Stimulated activated effector memory CD8-positive, alpha-beta T cell treated with anti-CD3 and anti-CD28 coated beads, Interleukin-12 subunit alpha, Interleukin-12 subunit beta, amount 100 ng/mL, for 72 hours (primary cell): ENCODE results near the gene FBXO39.
"Not testable (repeated sequence)": the region's sequence is repeated elsewhere in the genome, so short reads cannot be mapped to it uniquely, and the experiment has no call there.

Source experiments
- ATAC-seq: fragments of 150-1000 bp; cut with Tn5 transposase; 2 replicates; pipeline ENCODE4 v1.10.0; 2021
- DNase-seq, 2 donors: peaks; one replicate each; pipeline ENCODE4 v3.0.0; 2021 to 2022; ENCODE audit warnings: low spot score in 2 of 2
- H3K27ac Mint-ChIP-seq: one replicate; pipeline ENCODE4 v1.8.0; 2022; ENCODE audit warnings: mild to moderate bottlenecking, mixed read lengths
- H3K36me3 Mint-ChIP-seq: one replicate; pipeline ENCODE4 v1.8.0; 2022; ENCODE audit warnings: mild to moderate bottlenecking, mixed read lengths
- H3K4me1 Mint-ChIP-seq: one replicate; pipeline ENCODE4 v1.8.0; 2022; ENCODE audit warnings: mixed read lengths
- H3K4me3 Mint-ChIP-seq: one replicate; pipeline ENCODE4 v1.8.0; 2022; ENCODE audit warnings: mild to moderate bottlenecking, mixed read lengths
- H3K9me3 Mint-ChIP-seq: one replicate; pipeline ENCODE4 v1.8.0; 2022; ENCODE audit warnings: mixed read lengths

FBXO39 gene

GRCh38 chr17:6811510-6811909 is 35.5 kb downstream of the FBXO39 start:
- no peak for ATAC-seq
- H3K4me3 Mint-ChIP-seq: no peak overlapping the region
- no peak for DNase-seq
- H3K4me1 Mint-ChIP-seq: no peaks in the 10 kb centered on the region
- no peaks in the 10 kb centered on the region for H3K36me3 Mint-ChIP-seq
- H3K27ac Mint-ChIP-seq: no peak overlapping the region
- H3K9me3 Mint-ChIP-seq: no peaks in the 10 kb centered on the region

- no peaks in the 10 kb centered on the region for H3K4me1 Mint-ChIP-seq
- H3K27ac Mint-ChIP-seq: no peak overlapping the region
These were observed 36.3 kb downstream of the FBXO39 start for GRCh38 chr17:6812295-6812694.

GRCh38 chr17:6815775-6816174 is 39.8 kb downstream of the FBXO39 start:
- Mint-ChIP-seq H3K4me3 (no peak overlapping the region), H3K27ac (no peak overlapping the region), H3K4me1 (no peaks in the 10 kb centered on the region), H3K9me3 (no peaks in the 10 kb centered on the region), H3K36me3 (no peaks in the 10 kb centered on the region)
- peak; percentile 67 for ATAC-seq
- no peak for DNase-seq

More at GRCh38 chr17:6812295-6812694, 36.3 kb downstream of the FBXO39 start:
- H3K9me3 Mint-ChIP-seq: no peaks in the 10 kb centered on the region
- ATAC-seq: no peak
- no peak for DNase-seq
- H3K36me3 Mint-ChIP-seq: no peaks in the 10 kb centered on the region
- no peak overlapping the region for H3K4me3 Mint-ChIP-seq

- not testable (repeated sequence) for H3K27ac Mint-ChIP-seq, H3K4me3 Mint-ChIP-seq, H3K4me1 Mint-ChIP-seq, ATAC-seq, DNase-seq, H3K36me3 Mint-ChIP-seq, H3K9me3 Mint-ChIP-seq
These were observed 40.4 kb downstream of the FBXO39 start for GRCh38 chr17:6816368-6816767.

GRCh38 chr17:6818938-6819337 is 42.9 kb downstream of the FBXO39 start:
- Mint-ChIP-seq H3K36me3 (no peaks in the 10 kb centered on the region), H3K27ac (no peak overlapping the region), H3K4me1 (no peaks in the 10 kb centered on the region), H3K9me3 (no peaks in the 10 kb centered on the region), H3K4me3 (no peak overlapping the region)
- DNase-seq (no peak), ATAC-seq (no peak)

GRCh38 chr17:6823011-6823442 is 47.0 kb downstream of the FBXO39 start:
- DNase-seq (no peak), ATAC-seq (peak; percentile 67)
- Mint-ChIP-seq H3K27ac (no peak overlapping the region), H3K9me3 (no peaks in the 10 kb centered on the region), H3K4me1 (no peaks in the 10 kb centered on the region), H3K36me3 (no peaks in the 10 kb centered on the region), H3K4me3 (no peak overlapping the region)

- H3K4me3 Mint-ChIP-seq: no peak overlapping the region
- ATAC-seq (no peak), DNase-seq (no peak)
- peak overlapping the region; percentile 11 for H3K27ac Mint-ChIP-seq
- no peaks in the 10 kb centered on the region for H3K9me3 Mint-ChIP-seq
- H3K36me3 Mint-ChIP-seq: no peaks in the 10 kb centered on the region
- H3K4me1 Mint-ChIP-seq: peaks cover 12% of the 10 kb centered on the region
These were observed 54.5 kb downstream of the FBXO39 start for GRCh38 chr17:6830383-6830986.

- DNase-seq: peak; percentile 43 to 76
- Mint-ChIP-seq H3K9me3 (no peaks in the 10 kb centered on the region), H3K4me1 (peaks cover 12% of the 10 kb centered on the region), H3K4me3 (peak within 1 kb of the TSS; percentile 63), H3K36me3 (no peaks in the 10 kb centered on the region), H3K27ac (peak within 1 kb of the TSS; percentile 11)
- ATAC-seq: peak; percentile 89
These were observed 55.7 kb downstream of the FBXO39 start, which contains the start of gene TEKT1 for GRCh38 chr17:6831661-6832263. Gene TEKT1, minus strand, starts transcription at chr17:6831729. Its CDS starts 1,353 bp downstream, at chr17:6830376.
